Erythroblast (primary cell): ENCODE results near the gene ADTRP.

Experiments used
- GATA1 ChIP-seq: IDR thresholded peaks from 2 replicates; pipeline ENCODE4 v1.6.1; 2011; ENCODE audit warnings: low read depth, mild to moderate bottlenecking, control low read depth, low read length, moderate library complexity
- POLR2A ChIP-seq: IDR thresholded peaks from 2 replicates; pipeline ENCODE4 v1.6.1; 2011; ENCODE audit warnings: mild to moderate bottlenecking, low read length

DNA sequence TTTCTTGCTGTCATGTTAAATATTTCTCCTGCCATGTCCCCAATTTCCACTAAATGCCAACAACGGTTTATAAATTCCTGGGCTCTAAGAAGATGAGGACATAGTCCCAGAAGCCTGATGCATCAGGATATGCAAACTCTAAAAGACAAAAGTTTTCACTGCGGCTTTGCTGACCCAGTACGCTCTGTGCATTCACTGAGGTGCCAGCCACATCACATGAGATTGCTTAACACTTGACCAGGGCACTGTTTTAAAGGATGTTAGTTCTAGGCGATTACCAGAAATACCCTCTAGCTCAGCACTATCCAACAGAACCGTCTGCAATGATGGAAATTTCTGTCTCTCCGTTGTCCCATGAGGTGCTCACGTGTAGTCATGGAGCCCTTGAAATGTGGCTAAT is 19.9 kb upstream of the ADTRP start:
- no peak for TF ChIP-seq POLR2A
- TF ChIP-seq GATA1, result no peak
